AG08395 (cell line): Measurements from ENCODE around the gene DAB2IP.

Experiments
- DNase-seq: peaks from one replicate; pipeline ENCODE4 v3.0.0; 2012; ENCODE audit warnings: mixed read lengths, low spot score

DAB2IP gene

DNA sequence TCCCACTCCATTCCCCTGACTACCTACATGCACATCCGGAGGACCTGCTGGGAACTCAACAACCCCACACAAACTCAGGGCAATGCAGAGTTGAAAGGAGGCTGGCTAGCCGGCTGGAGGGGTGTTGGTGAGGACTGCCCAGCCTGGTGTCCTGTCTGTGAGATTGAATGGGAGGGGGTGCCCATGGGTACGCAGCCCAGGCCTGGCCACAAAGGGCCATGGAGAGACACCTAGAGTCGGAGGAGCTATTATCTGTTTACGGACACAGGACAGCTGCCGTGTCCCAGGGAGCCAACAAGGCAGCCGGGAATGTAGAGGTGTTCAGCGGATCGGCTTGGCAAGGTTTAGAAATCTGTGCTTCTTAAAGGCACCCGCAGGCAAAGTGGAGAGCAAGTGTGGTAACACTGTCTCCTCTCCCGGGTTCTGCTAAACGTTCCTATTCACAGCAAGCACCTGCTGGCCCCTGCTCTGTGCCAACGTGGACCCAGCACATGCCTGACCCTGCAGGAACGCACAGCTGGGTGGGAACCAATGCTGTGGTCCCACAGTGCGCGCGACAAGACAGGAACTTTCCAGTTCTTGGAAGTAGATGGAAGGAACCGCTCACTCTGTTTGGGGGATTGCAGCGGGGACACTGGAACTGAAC is 166.7 kb downstream of the DAB2IP start:
- DNase-seq, result no peak

DNA sequence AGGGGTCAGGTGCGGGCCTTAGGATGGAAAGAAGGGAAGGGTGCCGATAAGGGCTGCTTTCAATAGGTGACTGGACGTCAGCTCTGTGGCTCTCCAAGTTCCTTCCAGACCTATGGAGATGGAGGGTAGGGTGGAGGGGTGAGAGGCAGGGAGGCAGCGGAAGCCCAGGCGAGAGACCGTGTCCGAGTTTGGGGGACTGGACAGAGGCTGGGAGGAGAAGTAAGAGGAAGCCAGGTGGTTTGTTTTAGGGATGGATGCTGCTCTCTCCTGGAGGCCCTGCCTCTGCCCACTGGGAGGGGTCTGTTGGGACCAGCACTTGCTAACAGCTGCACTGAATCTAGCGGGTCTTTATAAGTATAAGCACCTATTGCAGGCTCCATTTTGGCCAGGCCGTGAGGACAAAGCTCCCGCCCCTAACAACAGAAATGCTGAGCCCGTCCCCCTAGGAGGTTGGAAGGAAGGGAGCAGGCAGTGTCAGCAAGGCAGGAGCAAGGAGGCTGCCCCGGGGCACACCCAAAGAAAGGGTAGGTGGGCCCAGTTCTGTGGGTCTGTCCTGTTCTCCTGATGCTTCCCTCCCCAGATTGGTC is 167.5 kb downstream of the DAB2IP start:
- DNase-seq, result no peak

DNA sequence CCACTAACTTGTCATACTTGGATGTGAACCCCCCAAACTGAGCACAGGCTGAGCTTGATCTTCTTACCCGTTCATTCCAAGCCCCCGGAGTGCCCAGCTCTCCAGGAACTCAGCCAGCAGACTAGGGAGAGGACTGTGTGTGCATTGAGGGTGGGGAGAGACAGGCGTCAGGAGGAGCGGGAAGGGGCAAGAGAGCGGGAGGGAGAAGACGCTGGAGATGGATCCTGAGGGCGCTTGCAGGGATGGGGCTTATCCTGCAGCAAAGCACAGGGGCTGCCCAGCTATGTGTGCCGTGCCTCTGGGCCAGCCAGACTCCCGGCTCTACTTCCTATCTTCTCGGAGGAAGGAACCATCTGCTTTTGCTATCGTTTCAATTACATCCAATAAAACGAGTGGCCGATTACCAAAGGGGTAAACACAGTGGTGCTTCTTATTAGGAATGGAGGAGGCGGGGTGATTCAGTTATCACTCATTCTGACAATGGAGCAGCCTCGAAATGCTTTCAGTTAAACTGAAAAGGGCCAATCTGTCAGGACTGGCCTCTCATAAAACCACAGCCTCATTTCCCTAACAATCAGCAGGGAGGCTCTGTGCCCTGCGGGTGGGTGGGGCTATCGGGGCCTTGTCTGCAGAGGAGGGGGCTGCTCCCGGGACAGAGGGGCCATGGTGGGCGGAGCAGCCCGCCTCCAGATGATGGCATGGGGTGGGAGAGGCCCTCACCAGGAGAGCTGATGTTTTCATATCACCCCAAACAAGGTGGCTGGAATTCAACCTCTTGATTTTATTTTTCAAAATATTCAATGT is 168.2 kb downstream of the DAB2IP start:
- peak; percentile 33 for DNase-seq

GRCh38 chr9:121820286-121821005 is 169.0 kb downstream of the DAB2IP start:
- no peak for DNase-seq

GRCh38 chr9:121821326-121821725 is 169.9 kb downstream of the DAB2IP start:
- no peak for DNase-seq

GRCh38 chr9:121822093-121823085 is 171.0 kb downstream of the DAB2IP start:
- DNase-seq, result no peak

DNA sequence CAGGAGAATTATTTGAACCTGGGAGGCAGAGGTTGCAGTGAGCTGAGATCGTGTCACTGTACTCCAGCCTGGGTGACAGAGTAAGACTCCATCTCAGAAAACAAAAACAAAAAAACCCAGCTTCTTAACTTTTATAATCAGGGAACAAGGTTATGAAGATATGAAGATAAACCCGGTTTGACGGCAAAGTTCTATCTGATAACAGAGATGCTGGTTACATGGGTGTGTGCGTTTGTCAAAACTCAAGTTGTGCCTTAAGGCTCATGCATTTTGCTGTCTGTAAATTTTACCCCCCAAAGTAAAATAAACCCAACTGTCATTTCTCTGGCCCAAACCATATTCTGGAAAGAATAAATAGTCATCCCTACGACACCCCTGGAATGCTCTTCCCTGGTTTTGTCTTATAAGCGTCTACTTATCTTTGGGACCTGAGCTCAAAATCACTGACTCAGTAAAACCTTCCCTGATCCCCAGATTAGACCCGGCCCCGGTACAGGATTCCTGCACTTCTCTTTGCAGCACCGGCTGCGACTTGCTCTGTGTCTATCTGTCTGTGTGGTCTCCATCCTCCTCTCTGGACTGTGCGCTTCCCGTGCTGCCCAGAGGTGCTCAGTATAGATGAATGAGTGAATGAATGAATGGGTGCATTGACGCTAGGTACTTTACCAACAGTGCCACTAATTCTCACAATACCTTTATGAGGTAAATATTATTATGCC is 172.2 kb downstream of the DAB2IP start:
- DNase-seq, result no peak

- no peak for DNase-seq
These were observed 173.2 kb downstream of the DAB2IP start for GRCh38 chr9:121824651-121825030.

DNA sequence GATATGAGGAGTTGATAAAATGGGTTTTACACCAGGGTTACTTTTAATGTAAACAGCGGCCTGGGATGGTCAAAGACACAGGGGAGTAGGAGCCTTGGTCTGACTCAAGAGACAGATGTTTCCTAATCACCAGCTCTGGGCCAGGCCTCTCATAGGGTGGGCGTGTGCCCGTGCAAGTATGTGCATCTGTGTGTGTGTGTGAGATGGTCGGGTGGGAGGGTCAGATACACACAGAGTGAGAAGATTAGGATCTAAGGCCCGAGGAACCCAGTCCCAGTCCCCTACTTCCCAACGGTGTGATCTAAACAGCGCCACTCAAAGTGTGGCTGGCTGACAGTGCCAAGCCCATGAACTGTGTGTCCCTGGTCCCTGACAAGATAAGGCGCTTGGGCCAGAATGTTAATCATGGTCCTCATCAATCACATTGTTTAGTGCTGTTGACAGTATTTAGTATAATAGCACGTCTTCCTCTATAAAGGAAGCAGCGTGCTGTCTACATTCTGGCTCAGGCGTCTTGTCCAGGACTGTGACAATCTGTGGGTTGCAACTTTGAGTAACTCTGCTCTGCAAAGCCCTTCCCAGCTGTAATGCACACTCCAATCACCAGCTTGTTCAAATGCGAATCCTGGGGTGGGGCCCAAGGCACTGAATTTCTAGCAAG is 173.7 kb downstream of the DAB2IP start:
- DNase-seq, result no peak

DNA sequence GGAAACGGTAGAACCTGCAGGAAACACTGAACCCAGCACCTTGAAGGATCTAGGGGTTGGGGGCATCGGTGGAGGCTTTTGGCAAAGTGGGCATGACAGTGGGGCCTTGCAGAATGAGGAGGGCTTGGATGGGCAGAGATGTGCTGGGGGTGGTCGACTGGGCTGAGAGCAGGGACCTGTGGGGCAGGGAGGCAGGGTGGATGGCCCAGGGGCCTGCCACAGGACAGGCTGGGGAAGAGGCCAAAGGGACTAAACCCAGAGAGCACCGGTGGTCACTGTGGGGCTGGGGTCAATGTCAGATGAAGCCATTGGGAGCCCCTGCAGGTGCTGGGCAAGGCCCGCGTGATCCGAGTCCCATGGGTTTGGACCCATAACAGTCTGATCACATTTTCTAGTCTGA is 175.3 kb downstream of the DAB2IP start:
- no peak for DNase-seq

DNA sequence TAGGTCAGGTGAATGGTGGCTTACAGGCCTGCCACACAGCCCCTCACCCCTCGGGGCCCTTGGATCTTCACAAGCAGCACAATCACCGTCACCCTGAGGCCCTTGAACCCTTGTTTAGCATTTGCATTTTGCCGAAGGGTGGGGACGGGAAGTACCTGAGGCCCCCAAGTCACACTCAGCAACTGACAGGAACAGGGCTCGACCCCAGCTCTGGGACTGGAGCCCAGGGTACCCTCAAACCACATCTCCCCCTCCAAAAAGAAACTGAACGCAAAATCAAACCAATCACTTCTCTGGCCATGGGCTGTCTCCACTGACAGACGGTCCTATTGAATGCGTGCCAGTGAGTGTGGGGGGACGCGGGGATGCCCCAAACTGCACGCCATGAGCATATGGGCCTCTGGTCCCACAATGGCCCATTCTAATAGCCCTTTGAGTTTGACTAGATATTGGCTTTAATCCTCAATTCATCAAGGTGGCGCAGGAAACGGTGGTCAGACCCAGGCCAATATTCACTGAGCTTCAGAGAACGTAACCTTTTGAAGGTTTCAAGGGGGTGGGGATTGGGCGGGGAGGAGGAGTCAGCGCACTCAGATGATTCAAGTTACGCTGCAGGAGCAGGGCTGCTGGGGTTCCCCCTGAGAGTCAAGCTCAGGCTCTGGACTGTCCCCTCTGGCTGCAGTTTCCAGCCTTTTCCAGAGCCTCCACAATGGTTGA is 176.0 kb downstream of the DAB2IP start:
- DNase-seq, result no peak

DNA sequence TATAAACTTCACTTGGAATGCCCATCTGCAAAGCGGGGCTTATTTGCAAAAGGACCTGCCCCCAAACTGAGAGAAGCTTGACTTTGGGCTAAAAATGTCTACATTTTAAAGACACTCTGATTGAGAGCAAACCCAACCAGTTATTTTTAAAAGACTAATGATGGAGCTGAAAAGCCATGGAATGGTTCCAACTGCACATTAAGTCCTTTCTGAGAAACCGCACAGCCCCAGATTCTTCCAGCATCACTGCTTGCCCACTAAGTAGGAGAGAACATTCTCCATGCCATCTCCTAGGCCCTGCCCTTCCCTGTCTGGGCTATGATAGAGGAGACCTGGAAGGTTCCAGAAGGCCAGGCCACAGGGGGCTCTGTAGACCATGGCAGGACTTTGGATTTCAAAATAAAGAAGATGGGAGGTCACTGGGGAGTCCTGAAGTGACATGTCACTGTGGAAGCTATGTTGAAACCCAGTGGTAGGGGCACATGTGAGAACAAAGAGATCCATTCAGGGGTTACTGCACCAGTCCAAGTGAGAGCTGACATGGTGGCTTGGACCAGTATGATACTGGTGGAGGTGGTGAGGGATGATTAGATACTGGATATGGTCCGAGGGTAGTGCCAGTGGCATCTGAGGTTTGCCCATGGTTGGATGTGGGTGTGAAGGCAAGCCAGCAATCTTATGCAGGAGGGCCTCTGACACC is 179.2 kb downstream of the DAB2IP start:
- no peak for DNase-seq

DNA sequence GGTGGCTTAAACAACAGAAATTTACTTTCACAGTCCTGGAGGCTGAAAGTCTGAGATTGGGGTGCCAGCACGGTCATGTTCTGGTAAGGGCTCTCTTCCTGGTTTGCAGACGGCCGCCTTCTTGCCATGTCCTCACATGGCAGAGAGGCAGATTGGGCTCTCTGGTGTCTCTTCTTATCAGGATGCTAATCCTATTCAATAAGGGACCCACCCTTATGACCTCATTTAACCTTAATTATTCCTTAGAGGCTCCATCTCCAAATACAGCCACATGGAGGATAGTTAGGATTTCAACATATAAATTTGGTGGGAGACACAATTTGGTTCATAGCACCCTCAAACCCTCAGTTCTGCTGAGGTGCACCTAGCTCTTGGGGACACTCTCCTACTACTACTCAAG is 180.4 kb downstream of the DAB2IP start:
- no peak for DNase-seq

- DNase-seq, result no peak
These were observed 181.6 kb downstream of the DAB2IP start for GRCh38 chr9:121833061-121833460.
